H9 (cell line): ENCODE results near the gene IFFO2. TPM values are rescaled to one million over a fixed set of nuclear protein-coding genes. Genes with fewer than 3 reads are reported as not detected.

Experiments used
- DNase-seq: peaks from one replicate; pipeline ENCODE4 v3.0.0-alpha.2; 2017
- H2AFZ ChIP-seq: one replicate; pipeline ENCODE4 v1.6.1; 2013; ENCODE audit warnings: mild to moderate bottlenecking, low read length, control low read depth, moderate library complexity
- H2AK5ac ChIP-seq: 2 replicates; pipeline ENCODE4 v1.6.1; 2013; ENCODE audit warnings: low read length, control low read depth, mixed read lengths; ENCODE audit not compliant: insufficient read length
- H2BK120ac ChIP-seq: one replicate; pipeline ENCODE4 v1.6.1; 2013; ENCODE audit warnings: low read depth, mild to moderate bottlenecking, low read length, control low read depth, inconsistent platforms; ENCODE audit not compliant: poor library complexity, severe bottlenecking
- H2BK12ac ChIP-seq: 2 replicates; pipeline ENCODE4 v1.6.1; 2013; ENCODE audit warnings: low read length, control low read depth, mixed read lengths, low read depth; ENCODE audit not compliant: insufficient read length
- H2BK15ac ChIP-seq: 2 replicates; pipeline ENCODE4 v1.6.1; 2013; ENCODE audit warnings: low read depth, low read length, control low read depth
- H2BK20ac ChIP-seq: one replicate; pipeline ENCODE4 v1.6.1; 2013; ENCODE audit warnings: low read depth, mild to moderate bottlenecking, low read length, control low read depth, inconsistent platforms; ENCODE audit not compliant: poor library complexity, severe bottlenecking
- H2BK5ac ChIP-seq: 2 replicates; pipeline ENCODE4 v1.6.1; 2013; ENCODE audit warnings: low read length, control low read depth, mixed read lengths; ENCODE audit not compliant: insufficient read length
- H3K14ac ChIP-seq: 2 replicates; pipeline ENCODE4 v1.6.1; 2013; ENCODE audit warnings: low read length, control low read depth; ENCODE audit not compliant: insufficient read depth
- H3K18ac ChIP-seq: 2 replicates; pipeline ENCODE4 v1.6.1; 2013; ENCODE audit warnings: low read depth, mild to moderate bottlenecking, mixed read lengths, low read length, control low read depth; ENCODE audit not compliant: insufficient read length
- H3K23ac ChIP-seq: 2 replicates; pipeline ENCODE4 v1.6.1; 2013; ENCODE audit warnings: low read length, control low read depth, mixed read lengths, low read depth; ENCODE audit not compliant: insufficient read length
- H3K23me2 ChIP-seq: 2 replicates; pipeline ENCODE4 v1.6.1; 2013; ENCODE audit warnings: low read depth, mild to moderate bottlenecking, mixed read lengths, low read length, control low read depth; ENCODE audit not compliant: insufficient read length, poor library complexity, severe bottlenecking
- H3K27ac ChIP-seq: 2 replicates; pipeline ENCODE4 v1.5.1; 2013; ENCODE audit warnings: low read length, control low read depth, mixed read lengths, low read depth; ENCODE audit not compliant: insufficient read length
- H3K27me3 ChIP-seq: 2 replicates; pipeline ENCODE4 v1.6.1; 2013; ENCODE audit warnings: low read length, control low read depth, inconsistent platforms; ENCODE audit not compliant: insufficient read depth
- H3K4ac ChIP-seq: 2 replicates; pipeline ENCODE4 v1.6.1; 2013; ENCODE audit warnings: low read depth, mild to moderate bottlenecking, control low read depth, inconsistent platforms, low read length, moderate library complexity
- H3K4me1 ChIP-seq: 2 replicates; pipeline ENCODE4 v1.6.1; 2013; ENCODE audit warnings: low read length, control low read depth, inconsistent platforms; ENCODE audit not compliant: insufficient read depth
- H3K4me2 ChIP-seq: 2 replicates; pipeline ENCODE4 v1.6.1; 2013; ENCODE audit warnings: low read length, control low read depth, mixed read lengths; ENCODE audit not compliant: insufficient read length, insufficient read depth
- H3K56ac ChIP-seq: 2 replicates; pipeline ENCODE4 v1.6.1; 2013; ENCODE audit warnings: low read depth, mild to moderate bottlenecking, mixed read lengths, low read length, control low read depth; ENCODE audit not compliant: insufficient read length
- H3K79me1 ChIP-seq: 2 replicates; pipeline ENCODE4 v1.6.1; 2013; ENCODE audit warnings: low read depth, mild to moderate bottlenecking, moderate library complexity, low read length, control low read depth, inconsistent platforms; ENCODE audit not compliant: insufficient read depth, poor library complexity, severe bottlenecking
- H3K79me2 ChIP-seq: 2 replicates; pipeline ENCODE4 v1.6.1; 2013; ENCODE audit warnings: low read length, control low read depth, inconsistent platforms; ENCODE audit not compliant: insufficient read depth
- H3K9ac ChIP-seq: 2 replicates; pipeline ENCODE4 v1.6.1; 2013; ENCODE audit warnings: low read length, control low read depth, mixed read lengths; ENCODE audit not compliant: insufficient read length; ENCODE audit errors: extremely low read depth
- H3K9me3 ChIP-seq: one replicate; pipeline ENCODE4 v1.6.1; 2013; ENCODE audit warnings: low read depth, low read length, inconsistent platforms; ENCODE audit not compliant: control insufficient read depth
- H3T11ph ChIP-seq: one replicate; pipeline ENCODE4 v1.6.1; 2013; ENCODE audit warnings: mild to moderate bottlenecking, low read length, control low read depth, inconsistent platforms
- H4K20me1 ChIP-seq: one replicate; pipeline ENCODE4 v1.6.1; 2013; ENCODE audit not compliant: control insufficient read depth, insufficient read length, insufficient read depth
- H4K5ac ChIP-seq: 2 replicates; pipeline ENCODE4 v1.6.1; 2013; ENCODE audit warnings: low read depth, mild to moderate bottlenecking, mixed read lengths, low read length, control low read depth; ENCODE audit not compliant: insufficient read length
- H4K8ac ChIP-seq: replicated peaks from 2 replicates; pipeline ENCODE4 v1.6.1; 2013; ENCODE audit warnings: low read length, control low read depth, mixed read lengths, low read depth; ENCODE audit not compliant: insufficient read length
- H4K91ac ChIP-seq: 2 replicates; pipeline ENCODE4 v1.6.1; 2013; ENCODE audit warnings: low read depth, mild to moderate bottlenecking, moderate library complexity, mixed read lengths, low read length, control low read depth; ENCODE audit not compliant: insufficient read length
- H3K27ac Mint-ChIP-seq, 3 experiments: 2 replicates in 2 of 3; 3 replicates in 1 of 3; pipeline ENCODE4 v1.8.0; 2020 to 2021; ENCODE audit warnings: mixed read lengths in 3 of 3, mild to moderate bottlenecking in 1 of 3, moderate library complexity in 1 of 3
- H3K27me3 Mint-ChIP-seq: 2 replicates; pipeline ENCODE4 v1.8.0; 2021; ENCODE audit warnings: low read depth, mild to moderate bottlenecking, moderate library complexity, mixed read lengths
- H3K36me3 Mint-ChIP-seq, 3 experiments: 2 replicates in 2 of 3; 3 replicates in 1 of 3; pipeline ENCODE4 v1.8.0; 2020 to 2021; ENCODE audit warnings: low read depth in 3 of 3, mixed read lengths in 3 of 3; ENCODE audit not compliant: insufficient read depth in 1 of 3
- H3K4me1 Mint-ChIP-seq, 2 experiments: 2 replicates each; pipeline ENCODE4 v1.8.0; 2020; ENCODE audit warnings: mixed read lengths in 2 of 2
- H3K4me3 Mint-ChIP-seq, 2 experiments: 2 replicates in 1 of 2; 3 replicates in 1 of 2; pipeline ENCODE4 v1.8.0; 2020 to 2021; ENCODE audit warnings: mild to moderate bottlenecking in 2 of 2, mixed read lengths in 2 of 2, moderate library complexity in 1 of 2
- H3K9me3 Mint-ChIP-seq, 2 experiments: 2 replicates in 1 of 2; 3 replicates in 1 of 2; pipeline ENCODE4 v1.8.0; 2020; ENCODE audit warnings: mild to moderate bottlenecking in 2 of 2, mixed read lengths in 2 of 2, moderate library complexity in 1 of 2
- WGBS: extraction: QIAGEN DNeasy Blood & Tissue Kit; methylation state at CpG from one replicate; pipeline ENCODE4 v1.1.7; 2013; ENCODE audit warnings: missing lambda C conversion rate, low lambda C conversion rate, mixed read lengths; ENCODE audit not compliant: insufficient read length; ENCODE audit errors: extremely low coverage; 5-methylcytosine and 5-hydroxymethylcytosine counted together
- total RNA-seq: library from RNA; stranded (reverse); gene quantifications from 2 replicates; pipeline ENCODE4 v1.2.1, GENCODE V29; 2021
- TF ChIP-seq, protein P1 (sequence below): fragments of 200-600 bp; sonication (generic); conservative IDR thresholded peaks from 3 replicates; pipeline ENCODE4 v1.8.0; 2021; ENCODE audit warnings: antibody characterized with exemption, mild to moderate bottlenecking

The IFFO2 gene
- total RNA-seq, 1 experiment from 2014 or later, result 3.6 TPM

DNA sequence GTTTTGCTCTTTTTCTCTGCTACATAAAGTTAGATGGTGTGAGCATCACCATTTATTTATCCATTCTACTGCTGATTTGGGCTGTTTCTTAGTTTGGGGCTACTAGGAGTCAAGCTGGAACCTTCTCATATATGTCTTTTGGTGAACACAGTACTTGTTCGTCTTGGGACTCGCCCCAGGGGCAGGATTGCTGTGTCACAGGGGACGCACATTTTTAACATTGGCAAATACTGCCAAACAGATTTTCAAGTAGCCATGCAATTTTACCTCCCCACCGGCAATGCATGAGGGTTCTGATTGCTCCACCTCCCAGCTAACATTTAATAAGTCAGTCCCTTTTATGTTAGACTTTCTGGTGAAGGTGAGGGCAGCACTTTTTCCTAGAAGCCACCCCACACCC is 7.5 kb upstream of the IFFO2 start:
- no peak overlapping the region for H3K4me3 Mint-ChIP-seq
- no peak overlapping the region for H2BK20ac ChIP-seq
- no peak overlapping the region for H3T11ph ChIP-seq
- WGBS, result no CpG with 5 or more reads among the region's 4 CpGs
- H3K27ac Mint-ChIP-seq, result no peak overlapping the region; a peak in 1 of 7 replicates
- H3K9me3 ChIP-seq, result no peaks in the 10 kb centered on the region
- no peaks in the 10 kb centered on the region for H3K36me3 Mint-ChIP-seq
- H3K23me2 ChIP-seq, result no peaks in the 10 kb centered on the region
- TF ChIP-seq, protein P1, sequence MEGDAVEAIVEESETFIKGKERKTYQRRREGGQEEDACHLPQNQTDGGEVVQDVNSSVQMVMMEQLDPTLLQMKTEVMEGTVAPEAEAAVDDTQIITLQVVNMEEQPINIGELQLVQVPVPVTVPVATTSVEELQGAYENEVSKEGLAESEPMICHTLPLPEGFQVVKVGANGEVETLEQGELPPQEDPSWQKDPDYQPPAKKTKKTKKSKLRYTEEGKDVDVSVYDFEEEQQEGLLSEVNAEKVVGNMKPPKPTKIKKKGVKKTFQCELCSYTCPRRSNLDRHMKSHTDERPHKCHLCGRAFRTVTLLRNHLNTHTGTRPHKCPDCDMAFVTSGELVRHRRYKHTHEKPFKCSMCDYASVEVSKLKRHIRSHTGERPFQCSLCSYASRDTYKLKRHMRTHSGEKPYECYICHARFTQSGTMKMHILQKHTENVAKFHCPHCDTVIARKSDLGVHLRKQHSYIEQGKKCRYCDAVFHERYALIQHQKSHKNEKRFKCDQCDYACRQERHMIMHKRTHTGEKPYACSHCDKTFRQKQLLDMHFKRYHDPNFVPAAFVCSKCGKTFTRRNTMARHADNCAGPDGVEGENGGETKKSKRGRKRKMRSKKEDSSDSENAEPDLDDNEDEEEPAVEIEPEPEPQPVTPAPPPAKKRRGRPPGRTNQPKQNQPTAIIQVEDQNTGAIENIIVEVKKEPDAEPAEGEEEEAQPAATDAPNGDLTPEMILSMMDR, result no peak
- no peak overlapping the region for H2BK120ac ChIP-seq
- no peak for DNase-seq
- no peak overlapping the region for H3K23ac ChIP-seq
- H3K14ac ChIP-seq, result no peak overlapping the region
- H3K9me3 Mint-ChIP-seq, result no peaks in the 10 kb centered on the region
- H3K27me3 ChIP-seq, result no peaks in the 10 kb centered on the region
- no peak overlapping the region for H2AK5ac ChIP-seq
- peaks cover 12 to 21% of the 10 kb centered on the region in 2 experiments for H3K4me1 Mint-ChIP-seq
- no peak overlapping the region for H4K91ac ChIP-seq
- H3K27me3 Mint-ChIP-seq, result peaks cover 33% of the 10 kb centered on the region
- no peak overlapping the region for H2BK15ac ChIP-seq
- H2BK5ac ChIP-seq, result no peak overlapping the region
- no peak overlapping the region for H3K56ac ChIP-seq
- H2BK12ac ChIP-seq, result no peak overlapping the region
- H3K27ac ChIP-seq, result no peak overlapping the region
- no peaks in the 10 kb centered on the region for H3K4me1 ChIP-seq
- no peak overlapping the region for H3K9ac ChIP-seq
- no peak overlapping the region for H3K18ac ChIP-seq
- H3K4ac ChIP-seq, result no peak overlapping the region
- no peak overlapping the region for H3K4me2 ChIP-seq
- H2AFZ ChIP-seq, result no peak overlapping the region
- H4K5ac ChIP-seq, result no peak overlapping the region
- H4K8ac ChIP-seq, result no peak overlapping the region
- H3K79me1 ChIP-seq, result no peaks in the 10 kb centered on the region
- no peaks in the 10 kb centered on the region for H3K79me2 ChIP-seq
- H4K20me1 ChIP-seq, result no peaks in the 10 kb centered on the region
